MV-4-11 (cell line): ENCODE data around the gene RNF186.
A peak's percentile ranks its signal among the peaks of the same experiment; 100 is the strongest.
"Not testable (repeated sequence)": the region's sequence is repeated elsewhere in the genome, so short reads cannot be mapped to it uniquely, and the experiment has no call there.

Experiments used
- DNase-seq: peaks from one replicate; lab custom pipeline; 2025; lab: John Stamatoyannopoulos, UW

RNF186 gene

GRCh38 chr1:19824541-19824940 is 9.5 kb upstream of the RNF186 start:
- DNase-seq, result no peak

GRCh38 chr1:19824036-19824435 is 9.0 kb upstream of the RNF186 start:
- no peak for DNase-seq

DNA sequence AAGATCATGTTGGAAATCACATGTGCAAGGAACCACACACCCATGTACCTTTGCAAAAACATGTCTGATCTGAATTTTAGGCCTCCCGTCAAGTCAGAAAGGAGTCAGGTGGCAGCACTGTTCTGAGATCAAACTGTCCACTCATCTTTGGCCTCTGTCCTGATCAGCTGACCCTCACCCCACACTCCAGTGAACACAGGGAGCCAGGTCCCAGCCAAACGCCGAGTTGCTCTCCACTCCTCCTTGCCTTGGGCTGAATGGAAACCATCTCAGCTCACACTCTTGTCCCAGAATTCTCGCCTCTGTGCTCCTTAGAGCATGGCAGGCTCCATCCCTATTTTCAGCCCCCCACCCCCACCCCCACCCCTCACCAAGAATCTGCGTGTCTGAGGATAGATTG is 4.6 kb upstream of the RNF186 start:
- no peak for DNase-seq

- DNase-seq, result no peak
Measured at GRCh38 chr1:19818324-19818723, 3.2 kb upstream of the RNF186 start.

GRCh38 chr1:19817160-19817559 is 2.1 kb upstream of the RNF186 start:
- no peak for DNase-seq

DNA sequence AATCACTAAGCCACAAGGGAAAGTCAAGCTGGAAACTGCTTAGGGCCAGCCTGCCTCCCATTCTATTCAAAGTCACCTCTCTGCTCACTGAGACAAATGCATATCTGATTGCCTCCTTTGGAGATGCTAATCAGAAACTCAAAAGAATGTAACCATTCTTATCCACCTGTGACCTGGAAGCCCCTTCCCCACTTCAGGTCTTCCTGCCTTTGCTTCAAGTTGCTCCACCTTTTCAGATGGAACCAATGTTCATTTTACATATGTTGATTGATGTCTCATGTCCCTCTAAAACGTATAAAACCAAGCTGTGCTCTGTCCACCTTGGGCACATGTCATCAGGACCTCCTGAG is 1.6 kb upstream of the RNF186 start:
- not testable (repeated sequence) for DNase-seq

GRCh38 chr1:19815801-19816736 is 986 bp upstream of the RNF186 start:
- DNase-seq, result no peak

DNA sequence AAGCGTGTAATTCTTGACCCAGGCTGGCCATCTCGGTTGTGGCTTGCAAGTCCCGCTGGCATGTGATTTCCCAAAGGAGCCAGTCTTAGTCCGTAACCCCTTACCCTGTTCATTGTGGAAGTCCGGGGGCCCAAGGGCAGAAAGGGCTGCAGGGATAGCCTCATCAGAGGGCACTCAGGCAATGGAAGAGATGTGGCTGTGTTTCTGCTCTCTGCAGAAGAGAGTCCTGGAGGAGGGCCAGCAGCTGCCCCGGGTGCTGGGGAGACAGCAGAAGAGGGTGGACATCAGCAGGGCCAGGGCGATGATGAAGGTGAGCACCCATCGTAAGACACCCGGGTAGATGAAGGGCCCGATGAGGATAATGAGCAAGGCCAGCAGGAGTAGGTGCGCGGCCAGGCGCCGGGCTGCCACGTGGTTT is 830 bp downstream of the RNF186 start:
- no peak for DNase-seq

DNA sequence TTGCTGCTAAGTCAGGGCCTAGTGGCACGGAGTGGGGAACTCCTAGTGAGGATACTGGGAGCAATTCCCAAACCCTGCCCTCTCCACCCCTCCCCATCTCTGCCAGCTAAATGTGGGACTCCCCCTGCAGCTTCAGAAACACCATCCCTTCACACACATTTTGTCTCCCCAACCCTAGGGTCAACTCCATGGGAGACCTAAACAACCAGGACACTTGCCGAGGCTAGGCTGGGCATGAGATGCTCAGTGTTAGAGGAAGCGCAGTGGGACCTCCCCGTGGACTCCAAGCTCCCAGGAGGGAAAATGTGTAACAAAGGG is 1.5 kb downstream of the RNF186 start:
- no peak for DNase-seq

- no peak for DNase-seq
Measured at GRCh38 chr1:19812875-19813642, 2.0 kb downstream of the RNF186 start.

GRCh38 chr1:19811206-19811851 is 3.8 kb downstream of the RNF186 start:
- peak; percentile 33 for DNase-seq

GRCh38 chr1:19809044-19809750 is 5.9 kb downstream of the RNF186 start:
- no peak for DNase-seq

DNA sequence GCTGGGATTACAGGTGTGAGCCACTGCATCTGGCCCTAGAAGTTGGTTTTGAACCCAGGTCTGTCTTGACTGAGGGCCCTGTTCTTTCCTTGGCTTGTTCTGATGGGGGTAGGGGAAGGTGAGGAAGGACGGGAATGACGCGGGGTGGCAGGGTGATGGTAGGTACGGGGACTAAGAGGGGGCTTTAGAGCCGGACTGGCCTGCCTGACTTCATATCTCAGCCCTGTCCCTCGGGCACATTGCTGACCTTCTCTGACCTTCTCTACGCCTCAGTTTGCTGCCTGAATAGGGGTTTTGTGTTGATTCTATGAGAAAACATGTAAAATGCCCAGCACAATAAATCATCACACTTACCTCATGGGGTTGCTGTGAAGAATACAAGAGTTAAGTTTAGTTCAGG is 6.7 kb downstream of the RNF186 start:
- DNase-seq, result no peak

DNA sequence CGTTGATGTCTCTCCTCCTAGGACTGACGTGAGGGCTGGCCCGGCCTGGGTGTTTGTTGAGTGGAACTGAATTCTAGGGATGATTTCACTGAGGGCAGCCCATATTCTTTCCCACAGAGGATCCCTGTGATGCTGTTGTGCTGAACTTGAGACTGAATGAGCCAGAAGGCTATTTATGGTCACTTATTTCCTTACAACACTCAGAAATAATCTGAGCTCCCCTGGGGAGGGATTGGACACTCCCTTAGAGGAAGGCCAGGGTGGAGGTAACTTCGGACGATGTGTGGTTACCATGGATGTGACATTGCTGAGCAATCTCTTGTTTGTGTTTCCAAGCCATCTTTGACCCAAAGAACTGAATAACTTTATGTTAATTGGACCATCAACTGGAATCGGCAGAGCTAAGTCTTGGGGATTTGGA is 10.2 kb downstream of the RNF186 start:
- no peak for DNase-seq

DNA sequence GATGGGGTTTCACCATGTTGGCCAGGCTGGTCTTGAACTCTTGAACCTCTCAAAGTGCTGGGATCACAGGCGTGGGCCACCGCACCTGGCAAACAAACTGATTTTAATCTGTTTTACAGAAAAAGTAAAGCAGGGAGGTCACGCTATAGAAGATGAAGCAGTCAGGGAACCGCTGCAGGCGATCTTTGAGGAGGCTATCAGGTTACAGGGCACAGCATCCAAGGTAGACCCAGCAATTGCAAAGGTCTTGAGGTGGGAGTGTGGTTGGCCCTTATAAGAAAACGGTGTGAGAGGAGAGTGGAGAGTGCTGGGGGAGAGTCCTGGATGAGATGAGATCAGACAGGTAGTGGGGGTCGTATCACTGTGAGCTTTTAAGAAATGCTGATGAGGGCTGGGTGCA is 12.8 kb downstream of the RNF186 start:
- no peak for DNase-seq

DNA sequence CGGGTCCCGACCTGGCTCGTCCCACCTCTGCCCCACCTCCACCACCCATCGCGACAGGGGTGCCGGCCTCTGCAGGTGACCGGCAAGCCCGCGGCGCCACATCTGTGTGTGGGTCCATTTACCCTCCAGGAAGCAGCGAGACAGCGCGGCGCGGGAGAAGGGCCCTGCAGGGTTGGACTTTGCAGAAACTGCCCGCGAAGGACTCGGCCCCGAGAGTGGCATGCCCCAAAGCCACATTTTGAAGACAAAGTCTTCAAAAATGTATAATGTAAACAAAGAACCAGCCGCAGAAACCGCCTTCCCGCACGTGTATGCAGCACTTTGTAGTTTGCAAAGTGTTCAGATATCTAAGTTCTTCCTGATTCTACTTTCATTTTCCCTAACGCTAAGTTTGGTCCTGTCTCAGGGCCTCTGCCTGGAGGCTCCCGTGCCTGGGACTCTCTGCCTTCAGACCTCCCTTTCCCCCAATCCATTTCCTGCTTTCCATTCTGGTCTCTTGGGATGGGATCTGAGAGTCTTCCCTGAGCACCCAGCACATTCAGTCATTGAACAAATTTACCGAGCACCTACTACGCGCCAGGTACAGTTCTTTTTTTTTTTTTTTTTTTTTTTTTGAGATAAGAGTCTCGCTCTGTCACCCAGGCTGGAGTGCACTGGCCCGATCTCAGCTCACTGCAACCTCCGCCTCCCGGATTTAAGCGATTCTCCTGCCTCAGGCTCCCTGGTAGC is 14.8 kb downstream of the RNF186 start:
- peak; percentile 89 for DNase-seq

DNA sequence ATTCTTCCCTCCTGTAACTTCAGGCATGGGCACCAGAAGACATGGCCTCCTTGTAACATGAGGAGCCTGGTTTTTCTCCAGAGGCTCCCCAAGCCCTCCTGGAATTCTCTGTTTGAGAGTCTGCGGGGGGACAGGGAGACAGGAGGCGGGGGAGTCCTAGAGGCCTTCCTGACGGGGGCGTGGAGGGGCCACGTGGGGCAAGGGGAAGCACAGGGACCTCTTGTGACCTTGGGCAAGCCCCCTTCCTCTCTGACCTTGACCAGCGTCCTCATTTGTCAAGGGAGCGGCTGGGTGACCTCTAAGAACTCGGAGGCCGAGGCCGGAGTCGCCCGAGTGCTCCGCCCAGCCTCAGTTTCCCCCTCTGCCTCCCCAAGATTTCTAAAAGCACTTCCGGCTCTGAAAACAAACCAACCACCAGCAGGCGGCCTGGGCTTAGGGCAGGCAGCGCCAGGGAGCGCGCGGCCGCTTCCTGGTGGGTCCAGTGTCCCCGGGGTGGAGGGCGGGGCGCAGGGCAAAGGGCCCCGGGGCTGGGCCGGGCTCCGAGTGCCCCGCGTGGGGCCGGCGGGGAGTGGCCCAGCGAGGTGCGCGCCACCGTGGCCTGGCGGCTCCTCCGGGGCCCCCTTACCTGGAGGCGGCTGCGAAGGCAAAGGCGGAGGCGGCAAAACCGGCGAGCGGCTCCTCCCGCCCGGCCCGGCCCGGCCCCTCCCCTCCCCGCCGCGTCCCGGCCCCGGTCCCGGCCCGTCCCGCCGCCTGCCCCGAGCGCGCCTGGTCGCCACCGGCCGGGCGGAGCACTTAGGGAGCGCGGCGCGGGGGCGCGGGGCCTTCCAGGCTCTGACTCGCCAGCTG is 15.6 kb downstream of the RNF186 start, which contains the start of gene TMCO4:
TSS of gene TMCO4 (minus strand) at position 687 of the 846 bp plus-strand sequence. CDS start 19,158 bp downstream, outside the sequence.
- peak; percentile 45 for DNase-seq

DNA sequence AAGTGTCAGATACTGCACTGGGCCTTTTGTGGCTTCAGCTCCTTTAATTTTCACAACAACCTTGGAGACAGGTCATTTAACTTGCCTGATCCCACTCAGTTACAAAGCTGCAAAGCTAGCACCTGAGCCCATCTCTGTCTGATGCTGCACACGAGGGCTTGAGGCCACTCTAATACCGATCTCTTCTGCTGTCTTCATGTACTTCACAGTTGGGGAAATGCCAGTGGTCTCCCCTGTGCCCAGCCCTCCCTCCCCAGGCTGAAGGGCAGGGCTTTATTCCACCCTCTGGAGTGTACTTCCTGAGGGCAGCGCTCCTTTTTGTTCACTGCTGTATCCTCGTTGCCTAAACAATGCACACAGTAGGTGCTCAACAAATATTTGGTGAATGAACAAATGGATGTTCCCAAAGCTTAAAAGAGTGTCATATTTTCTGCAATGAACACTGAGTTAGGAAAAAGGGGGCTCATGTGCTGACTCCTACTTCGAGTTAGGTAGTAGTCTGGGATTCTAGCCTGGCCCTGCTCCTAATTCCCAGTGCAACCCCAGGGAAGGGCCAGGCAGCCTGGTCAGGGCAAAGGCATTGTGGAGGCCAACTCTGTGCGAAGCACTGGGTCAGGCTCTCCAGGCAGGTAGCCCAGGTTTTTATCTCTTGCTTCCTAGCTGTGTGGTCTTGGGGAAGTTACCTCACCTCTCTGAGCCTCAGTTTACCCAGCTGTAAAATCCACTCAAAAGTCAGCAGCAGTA is 16.4 kb downstream of the RNF186 start:
- DNase-seq, result no peak

DNA sequence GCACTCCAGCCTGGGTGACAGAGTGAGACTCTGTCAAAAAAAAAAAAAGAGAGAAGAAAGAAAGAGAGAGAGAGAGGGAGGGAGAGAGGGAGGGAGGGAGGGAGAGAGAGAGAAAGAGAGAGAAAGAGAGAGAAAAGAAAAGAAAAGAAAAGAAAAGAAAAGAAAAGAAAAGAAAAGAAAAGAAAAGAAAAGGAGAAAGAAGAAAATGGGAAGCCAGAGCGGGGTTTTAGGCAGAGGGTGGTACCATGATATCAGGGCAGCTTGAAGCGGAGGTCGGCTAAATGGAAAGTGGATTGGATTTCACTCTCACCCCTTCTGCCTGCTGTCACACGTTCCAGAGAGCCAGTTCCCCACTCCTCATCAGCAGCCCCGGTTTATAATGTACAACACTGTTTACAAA is 17.3 kb downstream of the RNF186 start:
- DNase-seq, result no peak

- DNase-seq, result no peak
Measured at GRCh38 chr1:19794583-19794982, 20.5 kb downstream of the RNF186 start.
